A549 treated with AZD9567 at 1 μM for 4 hours (cell line): ENCODE measurements around the gene RSBN1L. TPM values are rescaled to one million over a fixed set of nuclear protein-coding genes. Genes with fewer than 3 reads are reported as not detected.

ENCODE experiments used
- total RNA-seq: library from RNA; stranded (reverse); fragments of 200-300 nt; extraction: Qiagen RNA extraction; gene quantifications from 5 replicates; pipeline ENCODE4 v1.2.3, GENCODE V29; 2022; ENCODE audit not compliant: insufficient read depth

RSBN1L gene
- 8.1 to 15.0 TPM (median 8.7 TPM) in 5 replicates for total RNA-seq

GRCh38 chr7:77696057-77696642 lies at the start of gene RSBN1L:
Gene RSBN1L, plus strand, starts transcription at chr7:77696459. Its CDS starts 11 bp downstream, at chr7:77696470.

GRCh38 chr7:77798394-77799077 lies 102.3 kb downstream of the RSBN1L start, which contains the start of the genes PHTF2 and TMEM60:
Gene PHTF2, plus strand, starts transcription at chr7:77798773.
Gene TMEM60, minus strand, starts transcription at chr7:77798434. Its CDS starts 4,061 bp downstream, at chr7:77794373.

Other genes starting within 250 kb of the RSBN1L start
- 55.5 to 90.9 TPM (median 60.3 TPM) in 5 replicates for gene PTPN12, start 159.2 kb upstream of the RSBN1L start, total RNA-seq
- 13.9 to 26.8 TPM (median 25.9 TPM) in 5 replicates for gene TMEM60, start 102.0 kb downstream of the RSBN1L start, total RNA-seq
- 10.7 to 15.5 TPM (median 14.4 TPM) in 5 replicates for gene PHTF2, start 102.3 kb downstream of the RSBN1L start, total RNA-seq